ENCODE data around the gene ST6GALNAC3. TPM values are rescaled to one million over a fixed set of nuclear protein-coding genes. Genes with fewer than 3 reads are reported as not detected.
"Not testable (repeated sequence)": the region's sequence is repeated elsewhere in the genome, so short reads cannot be mapped to it uniquely, and the experiment has no call there.

Gene ST6GALNAC3
- total RNA-seq, 4 donors from 2014 or later, result 2.8 to 3.5 (median 3.4) TPM

DNA sequence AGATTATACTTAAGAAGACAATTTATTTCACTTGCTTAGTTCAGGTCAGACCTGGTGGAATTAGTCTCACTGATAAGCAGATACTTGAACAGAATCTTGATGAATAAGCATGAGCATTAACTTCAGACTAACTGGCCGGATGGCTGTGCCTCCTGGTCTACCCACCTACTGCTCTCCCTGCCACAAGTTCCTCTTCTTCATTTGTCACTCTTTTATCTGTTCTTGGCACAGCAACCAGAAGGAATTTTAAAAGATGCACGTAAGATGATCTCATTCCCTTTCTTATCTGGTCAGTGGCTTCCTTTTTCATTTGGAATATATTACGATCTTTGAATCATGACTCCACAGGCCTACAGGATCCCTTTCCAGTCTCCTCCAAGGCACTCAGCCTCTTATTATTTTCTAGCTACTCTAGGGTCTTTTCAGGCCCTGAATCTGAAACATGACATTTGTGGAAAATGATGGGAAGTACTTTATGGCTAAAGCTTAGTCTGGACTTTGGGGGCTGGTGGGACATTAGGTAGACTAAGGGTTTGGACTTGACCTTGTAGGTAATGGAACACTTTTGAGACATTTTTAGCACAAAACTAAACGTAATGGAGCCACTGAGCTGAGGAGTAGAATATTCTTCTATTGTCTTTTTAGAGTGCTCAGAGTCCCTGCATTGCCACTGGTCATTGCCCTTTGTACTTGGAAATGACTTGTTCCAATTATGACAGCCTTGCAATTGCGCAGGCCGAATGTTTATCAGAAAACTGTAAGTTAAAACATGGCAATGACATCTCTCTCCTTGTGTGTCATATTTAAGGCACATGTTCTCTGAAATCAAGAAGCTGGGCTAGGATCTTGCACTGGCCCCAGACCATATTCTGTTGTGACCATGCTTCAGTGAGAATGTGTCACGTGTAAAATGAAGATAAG is 16.0 kb downstream of the ST6GALNAC3 start:
- peak in 1 of 3 donors; percentile 48 for DNase-seq
- Histone ChIP-seq H3K4me1 (no peaks in the 10 kb centered on the region), H3K27me3 (no peaks in the 10 kb centered on the region), H3K27ac (no peak overlapping the region), H3K9me3 (no peaks in the 10 kb centered on the region), H3K36me3 (no peaks in the 10 kb centered on the region), H3K4me3 (no peak overlapping the region)
- TF ChIP-seq, protein P1, sequence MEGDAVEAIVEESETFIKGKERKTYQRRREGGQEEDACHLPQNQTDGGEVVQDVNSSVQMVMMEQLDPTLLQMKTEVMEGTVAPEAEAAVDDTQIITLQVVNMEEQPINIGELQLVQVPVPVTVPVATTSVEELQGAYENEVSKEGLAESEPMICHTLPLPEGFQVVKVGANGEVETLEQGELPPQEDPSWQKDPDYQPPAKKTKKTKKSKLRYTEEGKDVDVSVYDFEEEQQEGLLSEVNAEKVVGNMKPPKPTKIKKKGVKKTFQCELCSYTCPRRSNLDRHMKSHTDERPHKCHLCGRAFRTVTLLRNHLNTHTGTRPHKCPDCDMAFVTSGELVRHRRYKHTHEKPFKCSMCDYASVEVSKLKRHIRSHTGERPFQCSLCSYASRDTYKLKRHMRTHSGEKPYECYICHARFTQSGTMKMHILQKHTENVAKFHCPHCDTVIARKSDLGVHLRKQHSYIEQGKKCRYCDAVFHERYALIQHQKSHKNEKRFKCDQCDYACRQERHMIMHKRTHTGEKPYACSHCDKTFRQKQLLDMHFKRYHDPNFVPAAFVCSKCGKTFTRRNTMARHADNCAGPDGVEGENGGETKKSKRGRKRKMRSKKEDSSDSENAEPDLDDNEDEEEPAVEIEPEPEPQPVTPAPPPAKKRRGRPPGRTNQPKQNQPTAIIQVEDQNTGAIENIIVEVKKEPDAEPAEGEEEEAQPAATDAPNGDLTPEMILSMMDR (IDR thresholded peaks at IDR 0.05), result no peak
- no peak for TF ChIP-seq POLR2A (IDR thresholded peaks at IDR 0.05)

DNA sequence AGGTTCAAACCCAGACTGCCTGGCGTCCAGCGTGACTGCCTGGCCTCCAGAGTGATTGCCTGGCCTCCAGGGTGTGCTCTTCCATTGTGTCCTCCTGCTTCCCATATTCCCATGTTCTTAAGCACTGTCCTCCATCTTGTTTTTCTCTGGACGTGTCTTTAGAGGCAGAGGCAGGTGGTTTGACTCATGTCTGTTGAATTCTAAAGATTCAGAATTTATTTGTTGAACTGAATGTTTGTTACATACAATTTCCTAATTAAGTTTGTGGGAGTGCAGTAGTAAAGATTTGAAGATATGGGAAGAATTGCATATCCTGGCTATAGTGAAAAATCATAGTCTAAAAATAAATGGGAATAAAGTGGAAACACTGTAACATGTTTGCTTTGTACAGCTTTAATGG is 18.3 kb downstream of the ST6GALNAC3 start:
- no peak overlapping the region for H3K27ac ChIP-seq
- no peak overlapping the region for H3K4me3 ChIP-seq
- no peaks in the 10 kb centered on the region for H3K27me3 ChIP-seq
- TF ChIP-seq, protein P1 (IDR thresholded peaks at IDR 0.05), result no peak
- TF ChIP-seq POLR2A (IDR thresholded peaks at IDR 0.05), result no peak
- H3K9me3 ChIP-seq, result no peaks in the 10 kb centered on the region
- DNase-seq, result no peak
- H3K4me1 ChIP-seq, result no peaks in the 10 kb centered on the region
- no peaks in the 10 kb centered on the region for H3K36me3 ChIP-seq

DNA sequence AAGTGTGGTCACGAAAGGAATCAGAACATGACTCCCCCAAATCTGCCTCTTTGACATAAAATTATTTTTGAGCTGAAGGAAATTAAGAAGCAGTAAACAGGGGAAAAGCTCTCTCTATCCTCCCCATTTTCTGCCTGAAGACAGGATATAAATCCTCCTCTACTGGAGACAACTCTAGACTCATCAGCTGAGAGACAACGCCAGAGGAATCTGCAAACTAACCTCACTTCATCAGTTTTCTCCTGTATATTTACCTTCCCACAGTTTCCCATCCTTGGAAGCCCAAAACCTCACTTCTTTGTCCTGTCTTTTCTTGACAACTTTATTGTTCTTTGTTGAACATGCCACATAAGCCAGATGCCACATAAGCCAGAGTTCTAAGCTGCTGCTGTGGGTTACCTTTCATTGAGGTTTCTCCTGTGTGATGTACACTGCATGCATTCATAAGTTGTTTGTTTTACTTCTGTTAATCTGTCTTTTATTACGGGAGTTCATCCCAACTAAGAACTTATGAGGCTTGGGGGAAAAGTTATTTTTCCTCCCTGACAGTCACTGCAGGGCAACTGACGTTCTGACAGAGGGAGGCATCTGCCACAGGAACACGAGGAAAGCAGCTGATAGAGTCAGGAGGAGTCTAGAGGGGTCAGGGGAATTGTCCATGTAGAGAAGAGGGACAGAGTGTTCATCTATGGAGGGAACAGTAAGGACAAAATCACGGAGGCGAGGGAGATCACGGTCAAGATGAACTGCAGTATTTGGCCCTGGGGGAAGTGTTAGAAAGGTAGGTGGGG is 19.2 kb downstream of the ST6GALNAC3 start:
- Histone ChIP-seq H3K27me3 (no peaks in the 10 kb centered on the region), H3K36me3 (no peaks in the 10 kb centered on the region), H3K4me1 (no peaks in the 10 kb centered on the region), H3K9me3 (no peaks in the 10 kb centered on the region), H3K4me3 (no peak overlapping the region), H3K27ac (no peak overlapping the region)
- no peak for DNase-seq
- TF ChIP-seq, protein P1 (IDR thresholded peaks at IDR 0.05), result no peak
- no peak for TF ChIP-seq POLR2A (IDR thresholded peaks at IDR 0.05)

DNA sequence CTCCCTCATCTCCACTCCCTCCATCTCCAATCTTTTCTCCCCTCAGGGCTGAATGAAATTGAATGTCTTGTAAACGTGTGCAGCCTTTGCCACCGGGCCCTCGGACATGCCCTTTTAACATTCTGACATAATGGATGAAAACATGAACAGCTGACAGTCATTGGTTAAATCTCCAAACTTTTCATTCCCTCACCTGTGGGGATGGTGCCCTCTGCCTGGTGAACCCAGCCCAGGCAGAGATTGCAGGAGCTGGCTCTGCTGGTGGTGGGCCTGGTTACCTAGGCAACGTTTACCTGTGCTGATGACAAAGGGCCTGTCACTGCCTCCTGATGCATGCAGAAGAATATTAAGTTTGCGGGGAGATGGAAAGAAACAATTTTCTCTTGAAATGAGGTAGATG is 21.3 kb downstream of the ST6GALNAC3 start:
- no peak overlapping the region for H3K27ac ChIP-seq
- H3K4me3 ChIP-seq, result no peak overlapping the region
- H3K36me3 ChIP-seq, result no peaks in the 10 kb centered on the region
- no peak for DNase-seq
- no peaks in the 10 kb centered on the region for H3K9me3 ChIP-seq
- no peaks in the 10 kb centered on the region for H3K27me3 ChIP-seq
- no peaks in the 10 kb centered on the region for H3K4me1 ChIP-seq
- TF ChIP-seq, protein P1 (IDR thresholded peaks at IDR 0.05), result no peak
- no peak for TF ChIP-seq POLR2A (IDR thresholded peaks at IDR 0.05)

DNA sequence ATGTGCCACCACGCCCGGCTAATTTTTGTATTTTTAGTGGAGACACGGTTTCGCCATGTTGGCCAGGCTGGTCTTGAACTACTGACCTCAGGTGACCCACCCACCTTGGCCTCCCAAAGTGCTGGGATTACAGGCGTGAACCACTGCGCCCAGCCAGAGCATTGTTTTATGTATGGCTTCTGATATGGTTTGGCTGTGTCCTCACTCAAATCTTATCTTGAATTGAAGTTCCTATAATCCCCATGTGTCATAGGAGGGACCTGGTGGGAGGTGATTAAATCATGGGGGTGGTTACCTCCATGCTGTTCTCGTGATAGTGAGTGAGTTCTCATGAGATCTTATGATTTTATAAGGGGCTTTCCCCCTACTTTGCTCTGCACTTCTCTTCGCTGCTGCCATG is 22.5 kb downstream of the ST6GALNAC3 start:
- not testable (repeated sequence) for H3K27me3 ChIP-seq, DNase-seq, H3K9me3 ChIP-seq, H3K27ac ChIP-seq, H3K4me3 ChIP-seq, H3K36me3 ChIP-seq, H3K4me1 ChIP-seq

DNA sequence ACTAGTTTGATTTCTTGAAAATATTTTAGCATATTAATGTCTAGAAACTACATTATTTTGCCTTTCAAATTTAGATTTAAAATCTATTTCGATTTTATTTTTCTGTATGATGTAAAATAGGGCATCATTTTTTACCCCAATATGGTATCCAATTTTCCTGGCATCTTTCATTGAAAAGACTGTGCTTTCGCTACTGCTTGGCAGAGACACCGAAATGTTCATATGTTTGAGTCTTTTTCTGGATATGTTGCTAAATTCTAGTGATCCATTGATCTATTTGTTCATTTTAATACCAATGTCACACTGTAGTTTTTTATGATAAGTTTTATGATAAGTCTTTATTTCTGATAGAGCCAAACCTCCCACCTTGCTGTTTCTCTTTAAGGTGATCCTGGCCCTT is 24.3 kb downstream of the ST6GALNAC3 start:
- Histone ChIP-seq H3K27me3 (no peaks in the 10 kb centered on the region), H3K4me1 (no peaks in the 10 kb centered on the region), H3K4me3 (no peak overlapping the region), H3K9me3 (no peaks in the 10 kb centered on the region), H3K36me3 (no peaks in the 10 kb centered on the region), H3K27ac (no peak overlapping the region)
- TF ChIP-seq POLR2A (IDR thresholded peaks at IDR 0.05), result no peak
- TF ChIP-seq, protein P1 (IDR thresholded peaks at IDR 0.05), result no peak
- no peak for DNase-seq
